ENCODE data around the gene CLK3.

GRCh38 chr15:74612677-74613076 is 3.0 kb upstream of the CLK3 start:
- TF ChIP-seq CTCF (IDR thresholded peaks at IDR 0.05) (no peak), POLR2A (IDR thresholded peaks at IDR 0.05) (no peak)
